GM23338 (cell line): ENCODE results near the gene ZPBP. TPM values are rescaled to one million over a fixed set of nuclear protein-coding genes. Genes with fewer than 3 reads are reported as not detected.

ENCODE experiments used
- ATAC-seq: fragments of 200-7000 bp; cut with Tn5 transposase; 3 replicates; pipeline ENCODE4 v1.9.1; 2020
- DNase-seq: peaks from one replicate; pipeline ENCODE4 v3.0.0-alpha.2; 2015; ENCODE audit warnings: low spot score
- H2AFZ ChIP-seq: fragments of 200-600 bp; sonication (generic); 2 replicates; pipeline ENCODE4 v1.8.0; 2016; ENCODE audit warnings: antibody characterized with exemption, mild to moderate bottlenecking, moderate library complexity
- H3F3A ChIP-seq: fragments of 200-600 bp; sonication (generic); replicated peaks from 2 replicates; pipeline ENCODE4 v1.8.0; 2017; ENCODE audit warnings: antibody characterized with exemption, mixed run types, low read depth
- H3K27ac ChIP-seq: fragments of 200-600 bp; sonication (generic); 2 replicates; pipeline ENCODE4 v1.6.1; 2016; ENCODE audit warnings: low read depth
- H3K27me3 ChIP-seq: fragments of 200-600 bp; sonication (generic); 2 replicates; pipeline ENCODE4 v1.8.0; 2016; ENCODE audit warnings: mild to moderate bottlenecking, mixed run types, moderate library complexity; ENCODE audit not compliant: insufficient read depth
- H3K36me3 ChIP-seq: fragments of 200-600 bp; sonication (generic); 2 replicates; pipeline ENCODE4 v1.8.0; 2016; ENCODE audit warnings: mild to moderate bottlenecking; ENCODE audit not compliant: insufficient read depth
- H3K4me1 ChIP-seq: fragments of 200-600 bp; sonication (generic); 2 replicates; pipeline ENCODE4 v1.8.0; 2016; ENCODE audit warnings: mild to moderate bottlenecking, moderate library complexity; ENCODE audit not compliant: insufficient read depth
- H3K4me2 ChIP-seq: fragments of 200-600 bp; sonication (generic); 2 replicates; pipeline ENCODE4 v1.7.1; 2017; ENCODE audit warnings: mixed run types
- H3K4me3 ChIP-seq: fragments of 200-600 bp; sonication (generic); 2 replicates; pipeline ENCODE4 v1.6.1; 2016; ENCODE audit warnings: mixed run types
- H3K79me2 ChIP-seq: fragments of 200-600 bp; sonication (generic); replicated peaks from 2 replicates; pipeline ENCODE4 v1.8.0; 2017; ENCODE audit warnings: mild to moderate bottlenecking; ENCODE audit not compliant: insufficient read depth
- H3K9me2 ChIP-seq: fragments of 200-600 bp; sonication (generic); 2 replicates; pipeline ENCODE4 v1.8.0; 2017; ENCODE audit not compliant: insufficient read depth
- H4K20me1 ChIP-seq: fragments of 200-600 bp; sonication (generic); replicated peaks from 2 replicates; pipeline ENCODE4 v1.8.0; 2017; ENCODE audit warnings: mild to moderate bottlenecking; ENCODE audit not compliant: insufficient read depth
- H3K27ac Mint-ChIP-seq: 2 replicates; pipeline ENCODE4 v1.8.0; 2020; ENCODE audit warnings: inconsistent platforms, mild to moderate bottlenecking, moderate library complexity, mixed read lengths
- H3K27me3 Mint-ChIP-seq: 3 replicates; pipeline ENCODE4 v1.8.0; 2022; ENCODE audit warnings: low read depth, mild to moderate bottlenecking, moderate library complexity, mixed read lengths, inconsistent platforms; ENCODE audit not compliant: insufficient read depth, poor library complexity
- H3K36me3 Mint-ChIP-seq: 3 replicates; pipeline ENCODE4 v1.8.0; 2021; ENCODE audit warnings: low read depth, mild to moderate bottlenecking, inconsistent platforms, moderate library complexity, mixed read lengths
- H3K4me1 Mint-ChIP-seq: 3 replicates; pipeline ENCODE4 v1.8.0; 2020; ENCODE audit warnings: mild to moderate bottlenecking, inconsistent platforms, mixed read lengths
- H3K4me3 Mint-ChIP-seq: 3 replicates; pipeline ENCODE4 v1.8.0; 2021; ENCODE audit warnings: moderate library complexity, mild to moderate bottlenecking, inconsistent platforms, mixed read lengths
- H3K9me3 Mint-ChIP-seq: 3 replicates; pipeline ENCODE4 v1.8.0; 2020; ENCODE audit warnings: moderate library complexity, mild to moderate bottlenecking, inconsistent platforms, mixed read lengths
- CREB1 ChIP-seq: fragments of 250-450 bp; sonication (Bioruptor Pico); IDR thresholded peaks from 2 replicates; pipeline ENCODE4 v1.5.0; 2020; ENCODE audit warnings: low read depth, mild to moderate bottlenecking, moderate library complexity
- CTCF ChIP-seq, 2 experiments: fragments of 200-600 bp in 1 of 2; sonication (generic) in 1 of 2; conservative IDR thresholded peaks; 2 replicates each; pipeline versions ENCODE4 v1.5.1 to v1.6.1; 2016 to 2017; ENCODE audit warnings: antibody characterized with exemption in 2 of 2, low read depth in 2 of 2, mild to moderate bottlenecking in 2 of 2, moderate library complexity in 1 of 2
- ETS1 ChIP-seq: IDR thresholded peaks from 2 replicates; pipeline ENCODE4 v1.6.1; 2016; ENCODE audit warnings: antibody characterized with exemption
- EZH2 ChIP-seq: fragments of 200-600 bp; sonication (generic); IDR thresholded peaks from one replicate; pipeline ENCODE4 v1.8.0; 2017; ENCODE audit warnings: antibody characterized with exemption, mild to moderate bottlenecking, low read depth; ENCODE audit not compliant: unreplicated experiment
- EZH2phosphoT487 ChIP-seq: fragments of 200-600 bp; sonication (generic); IDR thresholded peaks from one replicate; pipeline ENCODE4 v1.8.1; 2018; ENCODE audit warnings: antibody characterized with exemption; ENCODE audit not compliant: unreplicated experiment
- JUNB ChIP-seq: IDR thresholded peaks from one replicate; pipeline ENCODE4 v1.6.1; 2016; ENCODE audit warnings: antibody characterized with exemption; ENCODE audit not compliant: unreplicated experiment
- NANOG ChIP-seq: IDR thresholded peaks from 2 replicates; pipeline ENCODE4 v1.6.1; 2016; ENCODE audit warnings: antibody characterized with exemption, borderline replicate concordance
- POLR2AphosphoS5 ChIP-seq: IDR thresholded peaks from 2 replicates; pipeline ENCODE4 v1.6.1; 2016; ENCODE audit warnings: antibody characterized with exemption, low read depth
- REST ChIP-seq: IDR thresholded peaks from one replicate; pipeline ENCODE4 v1.6.1; 2018; ENCODE audit warnings: antibody characterized with exemption; ENCODE audit not compliant: unreplicated experiment
- STAT1 ChIP-seq: IDR thresholded peaks from one replicate; pipeline ENCODE4 v1.6.1; 2016; ENCODE audit warnings: antibody characterized with exemption; ENCODE audit not compliant: unreplicated experiment
- ZNF114 ChIP-seq: fragments of 250-450 bp; sonication (Bioruptor Pico); IDR thresholded peaks from 2 replicates; pipeline ENCODE4 v1.5.0; 2020; ENCODE audit warnings: mild to moderate bottlenecking, moderate library complexity
- ZNF331 ChIP-seq: fragments of 250-450 bp; sonication (Bioruptor Pico); IDR thresholded peaks from 2 replicates; pipeline ENCODE4 v1.5.0; 2020; ENCODE audit warnings: low read depth, mild to moderate bottlenecking, moderate library complexity
- ZNF462 ChIP-seq: fragments of 250-450 bp; sonication (Bioruptor Pico); IDR thresholded peaks from 2 replicates; pipeline ENCODE4 v1.5.0; 2020; ENCODE audit warnings: mild to moderate bottlenecking, moderate library complexity
- polyA plus RNA-seq: library from polyadenylated mRNA; unstranded; fragments of >200 nt; fragmentation: Nextera tagmentation; extraction: Ambion mirVana; gene quantifications from 2 replicates; pipeline ENCODE4 v1.2.1, GENCODE V29; 2016
- total RNA-seq: library from RNA; depleted of rRNA; stranded (reverse); fragments of >200 nt; shearing (Covaris generic); gene quantifications from 2 replicates; pipeline ENCODE4 v1.2.3, GENCODE V29; 2014

ZPBP gene
- total and polyA plus RNA-seq, 2 experiments from 2014 or later, result not detected

- no peaks in the 10 kb centered on the region for H4K20me1 ChIP-seq
- no peaks in the 10 kb centered on the region for H3K4me1 Mint-ChIP-seq
- no peak overlapping the region for H3K4me2 ChIP-seq
- no peak overlapping the region for H3K4me3 ChIP-seq
- no peaks in the 10 kb centered on the region for H3K4me1 ChIP-seq
- H3K9me3 Mint-ChIP-seq, result peaks cover 39% of the 10 kb centered on the region
- no peak overlapping the region for H3K27ac Mint-ChIP-seq
- no peaks in the 10 kb centered on the region for H3K27me3 ChIP-seq
- TF ChIP-seq REST (no peak), NANOG (no peak), EZH2 (no peak), EZH2phosphoT487 (no peak), CTCF (conservative IDR thresholded peaks at IDR 0.05; ENCODE audit: low read depth in 2 of 2) (no peak), ZNF331 (CRISPR knock-in tag) (no peak), ETS1 (no peak), JUNB (no peak), ZNF462 (CRISPR knock-in tag) (no peak), POLR2AphosphoS5 (no peak), STAT1 (no peak), CREB1 (CRISPR knock-in tag) (no peak), ZNF114 (no peak)
- no peak overlapping the region for H2AFZ ChIP-seq
- no peaks in the 10 kb centered on the region for H3K36me3 ChIP-seq
- no peak for DNase-seq
- H3K9me2 ChIP-seq, result peaks cover 2% of the 10 kb centered on the region; the same call in 1 of the 2 replicates
- no peak for ATAC-seq
- H3K27ac ChIP-seq, result no peak overlapping the region
- no peaks in the 10 kb centered on the region for H3K79me2 ChIP-seq
- peaks cover 25% of the 10 kb centered on the region for H3K36me3 Mint-ChIP-seq
- H3K27me3 Mint-ChIP-seq, result peaks cover 2% of the 10 kb centered on the region
- H3K4me3 Mint-ChIP-seq, result no peak overlapping the region
- no peaks in the 10 kb centered on the region for H3F3A ChIP-seq
These were observed 165.4 kb downstream of the ZPBP start for GRCh38 chr7:49927631-49928030.
